NCI-H748 (cell line): Measurements from ENCODE around the gene ABCC11.

Experiments
- DNase-seq: peaks from one replicate; lab custom pipeline; 2025; ENCODE audit not compliant: unreplicated experiment; lab: John Stamatoyannopoulos, UW

The ABCC11 gene

GRCh38 chr16:48247311-48247710 lies at the start of gene ABCC11:
TSS of gene ABCC11 (minus strand) at chr16:48247539. CDS start at chr16:48231921, 15,618 bp downstream.
- no peak for DNase-seq

- DNase-seq: no peak
Observed at GRCh38 chr16:48295488-48296281, 48.3 kb upstream of the ABCC11 start.

GRCh38 chr16:48294724-48295123 lies 47.4 kb upstream of the ABCC11 start:
- no peak for DNase-seq

- DNase-seq: no peak
Observed at GRCh38 chr16:48292452-48292851, 45.1 kb upstream of the ABCC11 start.

GRCh38 chr16:48291754-48292153 lies 44.4 kb upstream of the ABCC11 start:
- DNase-seq: no peak

- no peak for DNase-seq
Observed at GRCh38 chr16:48291303-48291702, 44.0 kb upstream of the ABCC11 start.

- DNase-seq: no peak
Observed at GRCh38 chr16:48287239-48287638, 39.9 kb upstream of the ABCC11 start.

- DNase-seq: no peak
Observed at GRCh38 chr16:48284772-48285409, 37.6 kb upstream of the ABCC11 start.

- no peak for DNase-seq
Observed at GRCh38 chr16:48282636-48283263, 35.4 kb upstream of the ABCC11 start.

- DNase-seq: no peak
Observed at GRCh38 chr16:48280546-48280945, 33.2 kb upstream of the ABCC11 start.

- DNase-seq: no peak
Observed at GRCh38 chr16:48279199-48279598, 31.9 kb upstream of the ABCC11 start.

- no peak for DNase-seq
Observed at GRCh38 chr16:48277158-48277557, 29.8 kb upstream of the ABCC11 start.

- DNase-seq: no peak
Observed at GRCh38 chr16:48276102-48276501, 28.8 kb upstream of the ABCC11 start.

- DNase-seq: no peak
Observed at GRCh38 chr16:48274476-48274875, 27.1 kb upstream of the ABCC11 start.

GRCh38 chr16:48272837-48273421 lies 25.6 kb upstream of the ABCC11 start:
- no peak for DNase-seq

- no peak for DNase-seq
Observed at GRCh38 chr16:48271728-48272127, 24.4 kb upstream of the ABCC11 start.

GRCh38 chr16:48269011-48269410 lies 21.7 kb upstream of the ABCC11 start:
- DNase-seq: no peak

GRCh38 chr16:48262631-48263030 lies 15.3 kb upstream of the ABCC11 start:
- no peak for DNase-seq

- DNase-seq: no peak
Observed at GRCh38 chr16:48261569-48261968, 14.2 kb upstream of the ABCC11 start.

- no peak for DNase-seq
Observed at GRCh38 chr16:48256579-48257177, 9.3 kb upstream of the ABCC11 start.

GRCh38 chr16:48252013-48252412 lies 4.7 kb upstream of the ABCC11 start:
- DNase-seq: no peak
